Pons (tissue), 1 donor: ENCODE data around the gene AKR7A3.

Experiments used
- DNase-seq: peaks from one replicate; pipeline ENCODE4 v3.0.0-alpha.2; 2016; ENCODE audit warnings: low spot score

The AKR7A3 gene

GRCh38 chr1:19254416-19254815 is 34.2 kb downstream of the AKR7A3 start:
- peak; percentile 28 for DNase-seq

- DNase-seq: peak; percentile 65
These were observed 37.0 kb downstream of the AKR7A3 start, which contains the start of the genes EMC1 and MRTO4 for GRCh38 chr1:19251305-19252196. Gene EMC1, minus strand, starts transcription at chr1:19251524. Its CDS starts 15 bp downstream, at chr1:19251509. Gene MRTO4, plus strand, starts transcription at chr1:19251805. Its CDS starts 31 bp downstream, at chr1:19251836.

DNA sequence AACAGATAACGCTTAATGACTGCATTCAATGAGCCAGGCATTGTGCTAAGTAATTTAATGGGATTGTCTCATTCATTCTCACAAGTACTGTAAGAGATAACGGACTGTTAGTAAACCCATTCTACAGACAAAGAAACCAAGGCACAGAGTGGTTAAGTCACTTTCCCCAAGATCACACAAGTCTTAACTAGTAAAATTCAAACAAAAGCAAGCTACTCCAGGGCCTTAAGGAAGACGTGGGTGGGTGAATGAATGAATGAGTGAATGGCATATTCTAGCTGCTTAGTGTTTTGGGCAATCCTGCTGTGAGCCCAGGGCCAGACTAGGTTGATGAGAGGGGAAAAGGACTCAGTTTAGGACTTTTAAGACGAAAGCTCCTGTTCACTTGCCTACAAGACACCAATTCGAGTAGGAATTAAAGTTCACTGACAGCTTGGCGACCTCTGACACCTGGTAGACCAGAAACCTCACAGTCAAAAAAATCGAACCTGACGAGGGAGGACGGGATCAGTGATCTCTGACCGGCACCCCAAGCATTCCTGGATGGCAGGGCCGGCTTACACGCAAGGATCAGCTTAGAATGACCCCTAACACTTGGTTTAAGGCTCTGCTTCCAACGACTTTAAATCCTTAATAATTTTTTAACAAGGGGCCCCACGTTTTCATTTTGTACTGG is 37.8 kb downstream of the AKR7A3 start:
- DNase-seq: no peak

- peak; percentile 46 for DNase-seq
These were observed 47.7 kb downstream of the AKR7A3 start for GRCh38 chr1:19240673-19241538.

GRCh38 chr1:19239876-19240275 is 48.7 kb downstream of the AKR7A3 start:
- DNase-seq: no peak

DNA sequence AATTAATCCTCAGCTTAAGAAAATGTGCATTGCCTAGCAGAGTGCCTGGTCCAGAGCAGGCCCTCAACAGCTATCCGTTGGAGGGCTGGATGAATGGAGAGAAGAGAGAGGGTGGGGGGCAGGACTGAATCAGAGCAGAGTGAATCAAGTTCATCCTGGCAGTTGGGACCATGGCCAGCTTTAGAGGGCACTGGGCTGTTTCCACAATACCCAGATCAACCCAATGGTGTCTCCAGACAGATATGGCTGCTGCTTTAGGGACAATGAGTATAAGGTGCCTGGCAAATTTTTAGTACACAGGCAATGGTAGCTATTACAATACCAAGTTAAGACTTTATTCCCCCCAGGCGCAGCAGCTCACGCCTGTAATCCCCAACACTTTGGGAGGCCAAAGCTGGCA is 54.3 kb downstream of the AKR7A3 start:
- DNase-seq: no peak
